ENCODE results near the gene ZNF555. TPM values are rescaled to one million over a fixed set of nuclear protein-coding genes. Genes with fewer than 3 reads are reported as not detected.

ZNF555 gene
- total and polyA plus RNA-seq, 10 of the 15 experiments (the other 5 are each of a cell fraction or from before 2014, with no cell fraction given), result 0.58 to 1.9 (median 1.2) TPM

DNA sequence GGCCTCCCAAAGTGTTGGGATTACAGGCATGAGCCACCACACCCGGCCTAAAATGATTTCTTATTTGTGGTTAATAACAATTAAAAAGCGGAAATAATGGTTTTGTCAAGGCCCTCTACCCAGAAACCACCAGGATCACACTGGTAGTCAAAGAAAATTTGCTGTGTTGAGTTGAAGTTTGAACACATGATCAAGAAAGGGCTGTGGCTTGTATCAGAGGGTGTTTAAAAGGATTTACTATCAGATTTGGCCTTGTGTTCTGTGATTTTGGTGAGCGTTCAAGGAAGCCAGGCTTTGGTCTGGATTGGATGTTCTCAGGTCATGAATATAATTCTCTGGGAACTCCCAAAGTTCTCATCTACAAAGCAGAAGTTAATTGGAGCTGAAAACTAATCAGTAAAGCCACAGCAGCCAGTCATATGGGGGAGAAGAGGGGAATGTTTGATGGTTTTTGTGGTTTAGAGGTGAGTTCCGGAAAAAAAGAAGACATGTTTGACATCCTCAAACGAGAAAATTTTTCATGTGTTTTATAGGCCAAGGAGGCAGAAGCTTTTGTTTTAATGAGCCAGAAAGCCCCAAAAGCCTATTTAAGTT, 15.3 kb downstream of the ZNF555 start (continued):
- TF ChIP-seq, protein P1, sequence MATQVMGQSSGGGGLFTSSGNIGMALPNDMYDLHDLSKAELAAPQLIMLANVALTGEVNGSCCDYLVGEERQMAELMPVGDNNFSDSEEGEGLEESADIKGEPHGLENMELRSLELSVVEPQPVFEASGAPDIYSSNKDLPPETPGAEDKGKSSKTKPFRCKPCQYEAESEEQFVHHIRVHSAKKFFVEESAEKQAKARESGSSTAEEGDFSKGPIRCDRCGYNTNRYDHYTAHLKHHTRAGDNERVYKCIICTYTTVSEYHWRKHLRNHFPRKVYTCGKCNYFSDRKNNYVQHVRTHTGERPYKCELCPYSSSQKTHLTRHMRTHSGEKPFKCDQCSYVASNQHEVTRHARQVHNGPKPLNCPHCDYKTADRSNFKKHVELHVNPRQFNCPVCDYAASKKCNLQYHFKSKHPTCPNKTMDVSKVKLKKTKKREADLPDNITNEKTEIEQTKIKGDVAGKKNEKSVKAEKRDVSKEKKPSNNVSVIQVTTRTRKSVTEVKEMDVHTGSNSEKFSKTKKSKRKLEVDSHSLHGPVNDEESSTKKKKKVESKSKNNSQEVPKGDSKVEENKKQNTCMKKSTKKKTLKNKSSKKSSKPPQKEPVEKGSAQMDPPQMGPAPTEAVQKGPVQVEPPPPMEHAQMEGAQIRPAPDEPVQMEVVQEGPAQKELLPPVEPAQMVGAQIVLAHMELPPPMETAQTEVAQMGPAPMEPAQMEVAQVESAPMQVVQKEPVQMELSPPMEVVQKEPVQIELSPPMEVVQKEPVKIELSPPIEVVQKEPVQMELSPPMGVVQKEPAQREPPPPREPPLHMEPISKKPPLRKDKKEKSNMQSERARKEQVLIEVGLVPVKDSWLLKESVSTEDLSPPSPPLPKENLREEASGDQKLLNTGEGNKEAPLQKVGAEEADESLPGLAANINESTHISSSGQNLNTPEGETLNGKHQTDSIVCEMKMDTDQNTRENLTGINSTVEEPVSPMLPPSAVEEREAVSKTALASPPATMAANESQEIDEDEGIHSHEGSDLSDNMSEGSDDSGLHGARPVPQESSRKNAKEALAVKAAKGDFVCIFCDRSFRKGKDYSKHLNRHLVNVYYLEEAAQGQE (IDR thresholded peaks at IDR 0.05; ENCODE audit: low read depth, low read length), result no peak
- TF ChIP-seq, protein P2, sequence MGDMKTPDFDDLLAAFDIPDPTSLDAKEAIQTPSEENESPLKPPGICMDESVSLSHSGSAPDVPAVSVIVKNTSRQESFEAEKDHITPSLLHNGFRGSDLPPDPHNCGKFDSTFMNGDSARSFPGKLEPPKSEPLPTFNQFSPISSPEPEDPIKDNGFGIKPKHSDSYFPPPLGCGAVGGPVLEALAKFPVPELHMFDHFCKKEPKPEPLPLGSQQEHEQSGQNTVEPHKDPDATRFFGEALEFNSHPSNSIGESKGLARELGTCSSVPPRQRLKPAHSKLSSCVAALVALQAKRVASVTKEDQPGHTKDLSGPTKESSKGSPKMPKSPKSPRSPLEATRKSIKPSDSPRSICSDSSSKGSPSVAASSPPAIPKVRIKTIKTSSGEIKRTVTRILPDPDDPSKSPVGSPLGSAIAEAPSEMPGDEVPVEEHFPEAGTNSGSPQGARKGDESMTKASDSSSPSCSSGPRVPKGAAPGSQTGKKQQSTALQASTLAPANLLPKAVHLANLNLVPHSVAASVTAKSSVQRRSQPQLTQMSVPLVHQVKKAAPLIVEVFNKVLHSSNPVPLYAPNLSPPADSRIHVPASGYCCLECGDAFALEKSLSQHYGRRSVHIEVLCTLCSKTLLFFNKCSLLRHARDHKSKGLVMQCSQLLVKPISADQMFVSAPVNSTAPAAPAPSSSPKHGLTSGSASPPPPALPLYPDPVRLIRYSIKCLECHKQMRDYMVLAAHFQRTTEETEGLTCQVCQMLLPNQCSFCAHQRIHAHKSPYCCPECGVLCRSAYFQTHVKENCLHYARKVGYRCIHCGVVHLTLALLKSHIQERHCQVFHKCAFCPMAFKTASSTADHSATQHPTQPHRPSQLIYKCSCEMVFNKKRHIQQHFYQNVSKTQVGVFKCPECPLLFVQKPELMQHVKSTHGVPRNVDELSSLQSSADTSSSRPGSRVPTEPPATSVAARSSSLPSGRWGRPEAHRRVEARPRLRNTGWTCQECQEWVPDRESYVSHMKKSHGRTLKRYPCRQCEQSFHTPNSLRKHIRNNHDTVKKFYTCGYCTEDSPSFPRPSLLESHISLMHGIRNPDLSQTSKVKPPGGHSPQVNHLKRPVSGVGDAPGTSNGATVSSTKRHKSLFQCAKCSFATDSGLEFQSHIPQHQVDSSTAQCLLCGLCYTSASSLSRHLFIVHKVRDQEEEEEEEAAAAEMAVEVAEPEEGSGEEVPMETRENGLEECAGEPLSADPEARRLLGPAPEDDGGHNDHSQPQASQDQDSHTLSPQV (IDR thresholded peaks at IDR 0.05), result no peak
- TF ChIP-seq KLF5 (IDR thresholded peaks at IDR 0.05; ENCODE audit: partially characterized antibody), result no peak
- TF ChIP-seq, protein P3, sequence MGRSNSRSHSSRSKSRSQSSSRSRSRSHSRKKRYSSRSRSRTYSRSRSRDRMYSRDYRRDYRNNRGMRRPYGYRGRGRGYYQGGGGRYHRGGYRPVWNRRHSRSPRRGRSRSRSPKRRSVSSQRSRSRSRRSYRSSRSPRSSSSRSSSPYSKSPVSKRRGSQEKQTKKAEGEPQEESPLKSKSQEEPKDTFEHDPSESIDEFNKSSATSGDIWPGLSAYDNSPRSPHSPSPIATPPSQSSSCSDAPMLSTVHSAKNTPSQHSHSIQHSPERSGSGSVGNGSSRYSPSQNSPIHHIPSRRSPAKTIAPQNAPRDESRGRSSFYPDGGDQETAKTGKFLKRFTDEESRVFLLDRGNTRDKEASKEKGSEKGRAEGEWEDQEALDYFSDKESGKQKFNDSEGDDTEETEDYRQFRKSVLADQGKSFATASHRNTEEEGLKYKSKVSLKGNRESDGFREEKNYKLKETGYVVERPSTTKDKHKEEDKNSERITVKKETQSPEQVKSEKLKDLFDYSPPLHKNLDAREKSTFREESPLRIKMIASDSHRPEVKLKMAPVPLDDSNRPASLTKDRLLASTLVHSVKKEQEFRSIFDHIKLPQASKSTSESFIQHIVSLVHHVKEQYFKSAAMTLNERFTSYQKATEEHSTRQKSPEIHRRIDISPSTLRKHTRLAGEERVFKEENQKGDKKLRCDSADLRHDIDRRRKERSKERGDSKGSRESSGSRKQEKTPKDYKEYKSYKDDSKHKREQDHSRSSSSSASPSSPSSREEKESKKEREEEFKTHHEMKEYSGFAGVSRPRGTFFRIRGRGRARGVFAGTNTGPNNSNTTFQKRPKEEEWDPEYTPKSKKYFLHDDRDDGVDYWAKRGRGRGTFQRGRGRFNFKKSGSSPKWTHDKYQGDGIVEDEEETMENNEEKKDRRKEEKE (IDR thresholded peaks at IDR 0.05), result no peak
- TF ChIP-seq, protein P4, sequence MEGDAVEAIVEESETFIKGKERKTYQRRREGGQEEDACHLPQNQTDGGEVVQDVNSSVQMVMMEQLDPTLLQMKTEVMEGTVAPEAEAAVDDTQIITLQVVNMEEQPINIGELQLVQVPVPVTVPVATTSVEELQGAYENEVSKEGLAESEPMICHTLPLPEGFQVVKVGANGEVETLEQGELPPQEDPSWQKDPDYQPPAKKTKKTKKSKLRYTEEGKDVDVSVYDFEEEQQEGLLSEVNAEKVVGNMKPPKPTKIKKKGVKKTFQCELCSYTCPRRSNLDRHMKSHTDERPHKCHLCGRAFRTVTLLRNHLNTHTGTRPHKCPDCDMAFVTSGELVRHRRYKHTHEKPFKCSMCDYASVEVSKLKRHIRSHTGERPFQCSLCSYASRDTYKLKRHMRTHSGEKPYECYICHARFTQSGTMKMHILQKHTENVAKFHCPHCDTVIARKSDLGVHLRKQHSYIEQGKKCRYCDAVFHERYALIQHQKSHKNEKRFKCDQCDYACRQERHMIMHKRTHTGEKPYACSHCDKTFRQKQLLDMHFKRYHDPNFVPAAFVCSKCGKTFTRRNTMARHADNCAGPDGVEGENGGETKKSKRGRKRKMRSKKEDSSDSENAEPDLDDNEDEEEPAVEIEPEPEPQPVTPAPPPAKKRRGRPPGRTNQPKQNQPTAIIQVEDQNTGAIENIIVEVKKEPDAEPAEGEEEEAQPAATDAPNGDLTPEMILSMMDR (IDR thresholded peaks at IDR 0.05 in 2 of 3, conservative IDR thresholded peaks at IDR 0.05 in 1 of 3; ENCODE audit: control insufficient read depth in 2 of 3, extremely low read depth in 1 of 3, insufficient read depth in 1 of 3, low read depth in 3 of 3, low read length in 3 of 3), result no peak
- TF ChIP-seq SP1 (IDR thresholded peaks at IDR 0.05; ENCODE audit: low read depth, low read length), result no peak
- TF ChIP-seq POLR2A (IDR thresholded peaks at IDR 0.05; ENCODE audit: low read depth, low read length), result no peak
- no peak for TF ChIP-seq CHD1 (IDR thresholded peaks at IDR 0.05; ENCODE audit: low read depth, low read length)
- no peak for TF ChIP-seq HCFC1 (IDR thresholded peaks at IDR 0.05; ENCODE audit: low read length)
- peak; percentile 87 for TF ChIP-seq MTA2 (IDR thresholded peaks at IDR 0.05; ENCODE audit: low read depth)
- TF ChIP-seq ETV6 (conservative IDR thresholded peaks at IDR 0.05 in 1 of 2, IDR thresholded peaks at IDR 0.05 in 1 of 2; ENCODE audit: borderline replicate concordance in 1 of 2, low read depth in 1 of 2), result no peak
- TF ChIP-seq TBL1XR1 (IDR thresholded peaks at IDR 0.05; ENCODE audit: low read depth, low read length), result no peak
